Measurements from ENCODE around the gene SLC19A3. TPM values are rescaled to one million over a fixed set of nuclear protein-coding genes. Genes with fewer than 3 reads are reported as not detected.

Gene SLC19A3
- total RNA-seq, 1 experiment from 2014 or later: 0.26 TPM

DNA sequence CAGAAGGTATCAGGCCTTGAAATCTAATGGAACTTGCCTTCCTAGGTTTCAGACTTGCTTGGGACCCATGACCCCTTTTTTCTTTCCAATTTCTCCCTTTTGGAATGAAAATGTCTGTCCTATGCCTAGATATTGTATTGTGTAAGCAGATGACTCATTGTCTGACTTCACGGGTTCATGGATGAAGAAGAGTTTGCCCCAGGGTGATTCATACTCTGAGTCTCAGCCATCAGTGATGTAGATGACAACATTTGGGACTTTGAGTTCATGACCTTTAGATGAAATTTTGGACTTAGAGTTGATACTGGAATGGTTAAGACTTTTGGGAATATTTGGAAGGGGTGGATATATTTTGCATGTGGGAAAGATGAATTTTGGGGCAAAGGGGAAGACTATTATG lies 62.4 kb downstream of the SLC19A3 start:
- POLR2A ChIA-PET (ENCODE audit: unreplicated experiment): no interaction called here
- Histone ChIP-seq H2AFZ (ENCODE audit: low read length) (no peak overlapping the region), H3K4me2 (ENCODE audit: low read length) (no peak overlapping the region), H3K27ac (ENCODE audit: low read length) (no peak overlapping the region), H3K9ac (ENCODE audit: low read length) (no peak overlapping the region), H3K79me2 (ENCODE audit: low read length) (no peaks in the 10 kb centered on the region), H3K4me1 (ENCODE audit: insufficient read depth, low read length) (0 out of 2 replicates have a peak, but pooled peaks cover 5% of the 10 kb centered on the region), H4K20me1 (ENCODE audit: low read length) (no peaks in the 10 kb centered on the region), H3K9me2 (replicated peaks; ENCODE audit: low read length) (no peaks in the 10 kb centered on the region), H3K9me3 (ENCODE audit: low read length) (no peaks in the 10 kb centered on the region), H3K4me3 (ENCODE audit: low read length) (no peak overlapping the region), H3K27me3 (ENCODE audit: low read length) (no peaks in the 10 kb centered on the region), H3F3A (ENCODE audit: low read length, unreplicated experiment) (no peaks in the 10 kb centered on the region), H3K36me3 (ENCODE audit: low read depth, low read length) (no peaks in the 10 kb centered on the region)
- CTCF ChIA-PET: no interaction called here
- ATAC-seq (peak; percentile 68), DNase-seq (peak; percentile 85)
- TF ChIP-seq EZH2phosphoT487 (IDR thresholded peaks at IDR 0.05; ENCODE audit: borderline replicate concordance, low read length) (no peak), EZH2 (IDR thresholded peaks at IDR 0.05; ENCODE audit: low read length, unreplicated experiment) (no peak)
- TF ChIP-seq, protein P1, sequence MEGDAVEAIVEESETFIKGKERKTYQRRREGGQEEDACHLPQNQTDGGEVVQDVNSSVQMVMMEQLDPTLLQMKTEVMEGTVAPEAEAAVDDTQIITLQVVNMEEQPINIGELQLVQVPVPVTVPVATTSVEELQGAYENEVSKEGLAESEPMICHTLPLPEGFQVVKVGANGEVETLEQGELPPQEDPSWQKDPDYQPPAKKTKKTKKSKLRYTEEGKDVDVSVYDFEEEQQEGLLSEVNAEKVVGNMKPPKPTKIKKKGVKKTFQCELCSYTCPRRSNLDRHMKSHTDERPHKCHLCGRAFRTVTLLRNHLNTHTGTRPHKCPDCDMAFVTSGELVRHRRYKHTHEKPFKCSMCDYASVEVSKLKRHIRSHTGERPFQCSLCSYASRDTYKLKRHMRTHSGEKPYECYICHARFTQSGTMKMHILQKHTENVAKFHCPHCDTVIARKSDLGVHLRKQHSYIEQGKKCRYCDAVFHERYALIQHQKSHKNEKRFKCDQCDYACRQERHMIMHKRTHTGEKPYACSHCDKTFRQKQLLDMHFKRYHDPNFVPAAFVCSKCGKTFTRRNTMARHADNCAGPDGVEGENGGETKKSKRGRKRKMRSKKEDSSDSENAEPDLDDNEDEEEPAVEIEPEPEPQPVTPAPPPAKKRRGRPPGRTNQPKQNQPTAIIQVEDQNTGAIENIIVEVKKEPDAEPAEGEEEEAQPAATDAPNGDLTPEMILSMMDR (conservative IDR thresholded peaks at IDR 0.05; ENCODE audit: low read depth, low read length): no peak
- intact Hi-C loops (cut with micrococcal nuclease): loop anchor here (5.0 kb wide), 2 partner anchors 183 to 207 kb away; partner anchors contain the start of gene AGFG1
- BruUV-seq (replicated peaks): no TSS peak

DNA sequence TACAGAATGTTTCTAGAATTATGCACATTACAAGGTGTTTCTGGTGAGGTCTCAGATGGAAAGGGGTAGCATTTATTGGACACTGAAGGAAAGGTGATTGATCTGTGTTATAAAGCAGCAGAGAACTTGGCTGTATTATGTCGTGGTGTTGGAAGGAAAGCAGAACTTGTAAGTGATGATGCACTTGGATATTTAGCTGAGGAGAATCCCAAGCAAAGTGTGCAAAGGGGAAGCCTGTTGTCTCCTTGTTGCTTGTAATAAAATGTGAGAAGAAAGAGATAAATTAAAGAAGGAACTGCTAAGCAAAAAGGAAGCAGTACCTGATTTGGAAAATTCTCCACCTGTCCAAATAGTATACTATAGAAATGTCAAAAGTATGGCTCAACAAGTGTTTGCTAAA lies 63.4 kb downstream of the SLC19A3 start:
- ATAC-seq (no peak), DNase-seq (no peak)
- H4K20me1 ChIP-seq (ENCODE audit: low read length): no peaks in the 10 kb centered on the region
- 0 out of 2 replicates have a peak, but pooled peaks cover 5% of the 10 kb centered on the region for H3K4me1 ChIP-seq (ENCODE audit: insufficient read depth, low read length)
- H3K9ac ChIP-seq (ENCODE audit: low read length): no peak overlapping the region
- H3K36me3 ChIP-seq (ENCODE audit: low read depth, low read length): no peaks in the 10 kb centered on the region
- ChIA-PET POLR2A (ENCODE audit: unreplicated experiment) (no interaction called here), CTCF (no interaction called here)
- no peak overlapping the region for H3K4me3 ChIP-seq (ENCODE audit: low read length)
- H3K27ac ChIP-seq (ENCODE audit: low read length): no peak overlapping the region
- no peak overlapping the region for H3K4me2 ChIP-seq (ENCODE audit: low read length)
- no peaks in the 10 kb centered on the region for H3K27me3 ChIP-seq (ENCODE audit: low read length)
- no peaks in the 10 kb centered on the region for H3K9me2 ChIP-seq (replicated peaks; ENCODE audit: low read length)
- TF ChIP-seq, protein P1 (conservative IDR thresholded peaks at IDR 0.05; ENCODE audit: low read depth, low read length): no peak
- TF ChIP-seq EZH2 (IDR thresholded peaks at IDR 0.05; ENCODE audit: low read length, unreplicated experiment): no peak
- TF ChIP-seq EZH2phosphoT487 (IDR thresholded peaks at IDR 0.05; ENCODE audit: borderline replicate concordance, low read length): no peak
- BruUV-seq (replicated peaks): no TSS peak
- H2AFZ ChIP-seq (ENCODE audit: low read length): no peak overlapping the region
- no peaks in the 10 kb centered on the region for H3K9me3 ChIP-seq (ENCODE audit: low read length)
- intact Hi-C loops (cut with micrococcal nuclease): no loop called here
- no peaks in the 10 kb centered on the region for H3K79me2 ChIP-seq (ENCODE audit: low read length)
- no peaks in the 10 kb centered on the region for H3F3A ChIP-seq (ENCODE audit: low read length, unreplicated experiment)

DNA sequence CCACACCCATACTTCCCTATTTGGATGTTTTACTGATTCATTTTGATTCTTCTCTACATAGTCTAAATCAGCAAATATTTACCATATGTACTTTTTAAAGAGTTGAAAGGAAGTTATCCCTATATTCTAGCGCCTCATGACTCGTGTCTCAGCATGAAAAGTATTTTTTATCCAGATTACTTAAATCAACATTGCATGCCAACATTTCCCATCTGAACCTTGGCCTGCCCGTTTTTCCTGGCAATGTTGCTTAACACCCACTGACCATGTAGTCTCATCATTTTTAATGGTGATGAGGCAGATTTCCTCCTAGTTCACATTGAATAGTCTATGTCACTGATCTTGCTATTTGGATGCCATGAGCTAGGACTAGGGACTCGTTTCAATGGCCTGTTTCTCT lies 64.4 kb downstream of the SLC19A3 start:
- ChIA-PET POLR2A (ENCODE audit: unreplicated experiment) (no interaction called here), CTCF (no interaction called here)
- no peak for DNase-seq
- Histone ChIP-seq H3K4me2 (ENCODE audit: low read length) (no peak overlapping the region), H3K9me3 (ENCODE audit: low read length) (no peaks in the 10 kb centered on the region), H3K27ac (ENCODE audit: low read length) (no peak overlapping the region), H2AFZ (ENCODE audit: low read length) (no peak overlapping the region), H3K36me3 (ENCODE audit: low read depth, low read length) (no peaks in the 10 kb centered on the region), H3F3A (ENCODE audit: low read length, unreplicated experiment) (no peaks in the 10 kb centered on the region), H3K79me2 (ENCODE audit: low read length) (no peaks in the 10 kb centered on the region), H3K27me3 (ENCODE audit: low read length) (no peaks in the 10 kb centered on the region), H3K4me1 (ENCODE audit: insufficient read depth, low read length) (0 out of 2 replicates have a peak, but pooled peaks cover 5% of the 10 kb centered on the region), H3K9me2 (replicated peaks; ENCODE audit: low read length) (no peaks in the 10 kb centered on the region), H4K20me1 (ENCODE audit: low read length) (no peaks in the 10 kb centered on the region), H3K9ac (ENCODE audit: low read length) (no peak overlapping the region), H3K4me3 (ENCODE audit: low read length) (no peak overlapping the region)
- ATAC-seq: no peak
- no TSS peak for BruUV-seq (replicated peaks)
- TF ChIP-seq EZH2 (IDR thresholded peaks at IDR 0.05; ENCODE audit: low read length, unreplicated experiment): no peak
- TF ChIP-seq, protein P1 (conservative IDR thresholded peaks at IDR 0.05; ENCODE audit: low read depth, low read length): no peak
- no peak for TF ChIP-seq EZH2phosphoT487 (IDR thresholded peaks at IDR 0.05; ENCODE audit: borderline replicate concordance, low read length)
- intact Hi-C loops (cut with micrococcal nuclease): no loop called here
